Trophoblast cell (in vitro differentiated cells and primary cell): ENCODE results near the gene DIAPH1.
A peak's percentile ranks its signal among the peaks of the same experiment; 100 is the strongest.

Experiments used
- DNase-seq, 2 donors: peaks; one replicate each; pipeline ENCODE4 v3.0.0-alpha.2; 2016
- H2AFZ ChIP-seq: 2 replicates; pipeline ENCODE4 v1.6.1; 2013; ENCODE audit warnings: low read length, moderate library complexity, mild to moderate bottlenecking; ENCODE audit not compliant: insufficient read depth, poor library complexity
- H2AK5ac ChIP-seq: 2 replicates; pipeline ENCODE4 v1.6.1; 2013; ENCODE audit warnings: mild to moderate bottlenecking, low read length
- H2BK120ac ChIP-seq: 2 replicates; pipeline ENCODE4 v1.6.1; 2013; ENCODE audit warnings: low read length, mild to moderate bottlenecking, moderate library complexity; ENCODE audit not compliant: insufficient read depth, poor library complexity
- H2BK12ac ChIP-seq: 2 replicates; pipeline ENCODE4 v1.6.1; 2013; ENCODE audit warnings: mild to moderate bottlenecking, low read length, moderate library complexity
- H2BK5ac ChIP-seq: 2 replicates; pipeline ENCODE4 v1.6.1; 2013; ENCODE audit warnings: low read length, low read depth, moderate library complexity, mild to moderate bottlenecking; ENCODE audit not compliant: poor library complexity
- H3K14ac ChIP-seq: 2 replicates; pipeline ENCODE4 v1.6.1; 2013; ENCODE audit warnings: mild to moderate bottlenecking, low read length
- H3K18ac ChIP-seq: 2 replicates; pipeline ENCODE4 v1.6.1; 2013; ENCODE audit warnings: mild to moderate bottlenecking, low read length
- H3K23ac ChIP-seq: 2 replicates; pipeline ENCODE4 v1.6.1; 2013; ENCODE audit warnings: low read length
- H3K27ac ChIP-seq: 2 replicates; pipeline ENCODE4 v1.5.1; 2013; ENCODE audit warnings: low read depth, mild to moderate bottlenecking, inconsistent platforms, low read length, moderate library complexity
- H3K27me3 ChIP-seq: 2 replicates; pipeline ENCODE4 v1.6.1; 2013; ENCODE audit warnings: inconsistent platforms, mild to moderate bottlenecking, low read length, moderate library complexity; ENCODE audit not compliant: insufficient read depth
- H3K36me3 ChIP-seq, 2 experiments: 1 replicate in 1 of 2; 2 replicates in 1 of 2; pipeline ENCODE4 v1.6.1; 2013; ENCODE audit warnings: low read length in 2 of 2, mild to moderate bottlenecking in 2 of 2, moderate library complexity in 1 of 2; ENCODE audit not compliant: insufficient read depth in 2 of 2, control insufficient read depth in 1 of 2
- H3K4ac ChIP-seq: 2 replicates; pipeline ENCODE4 v1.6.1; 2013; ENCODE audit warnings: low read depth, mild to moderate bottlenecking, low read length, moderate library complexity
- H3K4me1 ChIP-seq, 2 experiments: 1 replicate in 1 of 2; 2 replicates in 1 of 2; pipeline ENCODE4 v1.6.1; 2013; ENCODE audit warnings: low read length in 2 of 2, mild to moderate bottlenecking in 2 of 2, moderate library complexity in 1 of 2; ENCODE audit not compliant: insufficient read depth in 2 of 2, control insufficient read depth in 1 of 2
- H3K4me2 ChIP-seq: 2 replicates; pipeline ENCODE4 v1.6.1; 2013; ENCODE audit warnings: inconsistent platforms, mild to moderate bottlenecking, low read length, moderate library complexity
- H3K4me3 ChIP-seq: 2 replicates; pipeline ENCODE4 v1.5.1; 2013; ENCODE audit warnings: mild to moderate bottlenecking, low read depth, low read length, inconsistent platforms
- H3K79me1 ChIP-seq: one replicate; pipeline ENCODE4 v1.6.1; 2013; ENCODE audit warnings: low read length
- H3K79me2 ChIP-seq: 2 replicates; pipeline ENCODE4 v1.6.1; 2013; ENCODE audit warnings: low read length, mild to moderate bottlenecking; ENCODE audit not compliant: control insufficient read depth, insufficient read depth, poor library complexity
- H3K9ac ChIP-seq: 2 replicates; pipeline ENCODE4 v1.6.1; 2013; ENCODE audit warnings: mild to moderate bottlenecking, low read length
- H3K9me3 ChIP-seq: 2 replicates; pipeline ENCODE4 v1.6.1; 2013; ENCODE audit warnings: low read depth, mild to moderate bottlenecking, control low read depth, inconsistent platforms, low read length; ENCODE audit not compliant: insufficient read depth
- H4K12ac ChIP-seq: 2 replicates; pipeline ENCODE4 v1.6.1; 2013; ENCODE audit warnings: low read depth, mild to moderate bottlenecking, low read length, moderate library complexity
- H4K8ac ChIP-seq: 2 replicates; pipeline ENCODE4 v1.6.1; 2013; ENCODE audit warnings: low read depth, mild to moderate bottlenecking, low read length, moderate library complexity
- H4K91ac ChIP-seq: one replicate; pipeline ENCODE4 v1.6.1; 2013; ENCODE audit warnings: low read depth, mild to moderate bottlenecking, low read length, moderate library complexity
- WGBS: extraction: QIAGEN DNeasy Blood & Tissue Kit; methylation state at CpG from one replicate; pipeline ENCODE4 v1.1.7; 2013; ENCODE audit warnings: missing lambda C conversion rate; ENCODE audit not compliant: insufficient read length, insufficient coverage; ENCODE audit errors: extremely low coverage; 5-methylcytosine and 5-hydroxymethylcytosine counted together

The DIAPH1 gene

DNA sequence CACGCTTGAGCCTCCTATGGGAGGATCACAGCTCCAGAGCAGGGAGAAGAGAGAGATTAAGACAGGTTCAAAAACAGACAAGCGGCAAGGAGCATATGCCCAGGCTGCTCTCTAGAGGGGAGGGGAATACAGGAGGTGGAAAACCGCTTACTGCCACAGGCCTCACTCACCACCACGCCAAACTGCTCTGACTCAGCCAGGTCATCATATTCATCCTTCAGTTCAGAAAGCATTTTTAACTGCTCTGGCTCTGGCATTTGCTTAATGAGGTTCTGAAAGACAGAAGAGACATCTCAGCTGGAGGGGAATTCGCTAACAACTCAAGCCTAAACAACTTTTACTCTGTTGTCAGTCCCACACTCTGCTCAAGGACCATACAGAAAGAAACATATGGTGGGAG, 89.8 kb downstream of the DIAPH1 start:
- H2BK5ac ChIP-seq = peak overlapping the region; percentile 7
- no peaks in the 10 kb centered on the region for H3K27me3 ChIP-seq
- no peak overlapping the region for H4K91ac ChIP-seq
- H3K4ac ChIP-seq = no peak overlapping the region
- peaks cover 9% of the 10 kb centered on the region for H3K79me1 ChIP-seq
- no peak overlapping the region for H3K4me3 ChIP-seq
- H3K14ac ChIP-seq = no peak overlapping the region
- DNase-seq = no peak
- no peak overlapping the region for H3K4me2 ChIP-seq
- no peak overlapping the region for H3K23ac ChIP-seq
- no CpG with 5 or more reads among the region's 5 CpGs for WGBS
- H3K9ac ChIP-seq = no peak overlapping the region
- no peak overlapping the region for H4K12ac ChIP-seq
- H3K79me2 ChIP-seq = peaks cover 1% of the 10 kb centered on the region
- no peak overlapping the region for H2BK120ac ChIP-seq
- H3K18ac ChIP-seq = no peak overlapping the region
- no peak overlapping the region for H2BK12ac ChIP-seq
- H4K8ac ChIP-seq = no peak overlapping the region
- H3K36me3 ChIP-seq = peaks cover 35 to 40% of the 10 kb centered on the region in 2 experiments
- no peak overlapping the region for H2AFZ ChIP-seq
- peaks cover 6 to 11% of the 10 kb centered on the region in 2 experiments for H3K4me1 ChIP-seq
- no peak overlapping the region for H2AK5ac ChIP-seq
- no peaks in the 10 kb centered on the region for H3K9me3 ChIP-seq
- H3K27ac ChIP-seq = no peak overlapping the region

DNA sequence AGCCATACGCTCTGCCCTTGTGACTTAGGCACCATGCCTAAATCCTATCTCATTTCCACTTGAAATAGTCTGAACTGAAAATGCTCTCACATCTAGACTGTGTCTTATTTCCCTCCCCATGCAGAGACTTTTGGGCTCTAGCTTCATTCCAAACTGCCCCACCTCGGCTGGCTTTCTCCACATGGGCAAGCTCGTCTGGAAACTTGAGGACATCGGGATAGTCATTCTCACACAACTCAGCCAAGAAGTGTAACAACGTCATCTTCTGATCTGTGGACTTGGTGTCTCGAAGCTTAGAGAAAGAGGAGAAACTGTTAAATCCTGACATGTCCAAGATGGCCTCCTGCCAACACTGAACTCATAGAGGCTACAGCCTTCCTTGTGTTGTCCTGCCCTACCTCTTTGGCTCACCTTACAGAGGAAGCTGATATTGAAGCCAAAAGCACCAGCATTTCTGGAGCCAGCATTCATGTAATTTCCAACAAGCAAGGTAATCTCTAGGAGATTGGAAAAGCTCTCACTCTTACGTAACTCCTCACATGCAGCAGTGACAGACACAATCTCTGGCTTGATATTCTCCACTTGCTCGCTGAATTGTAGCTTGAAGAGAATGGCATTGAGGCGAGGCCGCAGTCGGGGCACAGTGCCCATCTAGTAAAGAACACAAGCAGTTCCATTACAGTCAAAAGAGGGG, 90.4 kb downstream of the DIAPH1 start:
- peak overlapping the region; percentile 7 for H2BK5ac ChIP-seq
- H3K4me1 ChIP-seq = peaks cover 8 to 11% of the 10 kb centered on the region in 2 experiments
- no peak overlapping the region for H3K4ac ChIP-seq
- H4K12ac ChIP-seq = no peak overlapping the region
- no peak overlapping the region for H3K14ac ChIP-seq
- H3K4me2 ChIP-seq = no peak overlapping the region
- H2AK5ac ChIP-seq = no peak overlapping the region
- H3K18ac ChIP-seq = no peak overlapping the region
- no peak for DNase-seq
- H3K9me3 ChIP-seq = no peaks in the 10 kb centered on the region
- no peaks in the 10 kb centered on the region for H3K27me3 ChIP-seq
- H3K27ac ChIP-seq = no peak overlapping the region
- H2BK120ac ChIP-seq = no peak overlapping the region
- H3K79me1 ChIP-seq = peaks cover 13% of the 10 kb centered on the region
- H4K91ac ChIP-seq = peak overlapping the region; percentile 26
- H3K36me3 ChIP-seq = peaks cover 33 to 39% of the 10 kb centered on the region in 2 experiments
- no CpG with 5 or more reads among the region's 11 CpGs for WGBS
- H2BK12ac ChIP-seq = no peak overlapping the region
- H3K4me3 ChIP-seq = no peak overlapping the region
- no peak overlapping the region for H4K8ac ChIP-seq
- no peak overlapping the region for H3K9ac ChIP-seq
- no peak overlapping the region for H3K23ac ChIP-seq
- H2AFZ ChIP-seq = no peak overlapping the region
- H3K79me2 ChIP-seq = peaks cover 2% of the 10 kb centered on the region

DNA sequence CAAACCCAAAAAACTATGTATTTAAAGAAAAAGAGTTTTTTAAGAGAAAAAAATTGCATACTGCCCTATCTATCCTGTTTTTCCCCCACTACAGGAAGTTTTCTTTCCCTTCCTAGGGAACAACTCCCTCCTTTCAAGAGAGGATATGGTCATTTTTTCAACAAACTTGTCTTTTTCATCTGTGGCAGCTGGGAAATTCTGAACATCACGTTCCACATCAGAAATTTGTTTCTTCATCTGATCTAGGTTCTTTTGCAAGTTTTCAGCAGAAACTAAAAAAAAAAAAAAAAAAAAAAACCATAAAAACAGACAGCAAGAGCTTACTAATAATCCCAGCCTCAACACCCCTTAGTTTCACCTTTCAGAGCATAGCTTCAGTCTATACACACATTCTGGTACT, 91.4 kb downstream of the DIAPH1 start:
- Histone ChIP-seq H3K36me3 (peaks cover 32 to 42% of the 10 kb centered on the region in 2 experiments), H3K4me1 (peaks cover 11 to 16% of the 10 kb centered on the region in 2 experiments), H3K4ac (no peak overlapping the region), H3K79me1 (peaks cover 16% of the 10 kb centered on the region), H2AFZ (no peak overlapping the region), H4K91ac (no peak overlapping the region), H3K4me2 (no peak overlapping the region), H3K27ac (no peak overlapping the region), H3K23ac (no peak overlapping the region), H3K79me2 (peaks cover 2% of the 10 kb centered on the region), H3K4me3 (no peak overlapping the region), H4K8ac (no peak overlapping the region), H2BK5ac (no peak overlapping the region), H2BK120ac (no peak overlapping the region), H3K14ac (no peak overlapping the region), H3K27me3 (no peaks in the 10 kb centered on the region), H3K9me3 (no peaks in the 10 kb centered on the region), H2AK5ac (no peak overlapping the region), H2BK12ac (no peak overlapping the region), H4K12ac (no peak overlapping the region), H3K18ac (no peak overlapping the region), H3K9ac (no peak overlapping the region)
- no peak for DNase-seq
- no CpG with 5 or more reads among the region's 1 CpG for WGBS

DNA sequence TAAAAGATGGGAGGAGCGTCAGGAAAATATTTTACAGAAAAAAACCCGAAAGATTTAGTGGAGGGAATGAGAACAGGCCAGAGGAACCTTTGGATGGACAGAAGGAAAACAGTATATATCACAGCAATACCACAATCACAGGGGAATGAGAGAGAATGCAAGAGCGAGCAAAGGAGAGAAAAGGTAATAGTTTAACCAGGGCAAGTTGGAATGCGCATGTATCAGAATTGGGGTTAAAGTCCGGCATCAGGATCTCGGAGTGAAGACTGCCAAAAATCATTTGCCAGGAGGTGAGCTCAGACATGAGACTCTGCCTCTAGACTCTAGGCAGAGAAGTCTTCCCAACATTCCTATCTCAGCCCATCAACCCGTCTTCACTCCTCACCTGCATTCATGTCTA, 93.1 kb downstream of the DIAPH1 start:
- no peaks in the 10 kb centered on the region for H3K27me3 ChIP-seq
- H2AFZ ChIP-seq = no peak overlapping the region
- no peak overlapping the region for H3K23ac ChIP-seq
- H3K27ac ChIP-seq = peak overlapping the region; percentile 58
- H3K4me2 ChIP-seq = no peak overlapping the region
- H2BK12ac ChIP-seq = peak overlapping the region; percentile 33
- no peak overlapping the region for H3K14ac ChIP-seq
- no peak overlapping the region for H4K12ac ChIP-seq
- H3K9ac ChIP-seq = no peak overlapping the region
- H3K18ac ChIP-seq = no peak overlapping the region
- H3K79me1 ChIP-seq = peaks cover 20% of the 10 kb centered on the region
- no peak overlapping the region for H3K4ac ChIP-seq
- H2AK5ac ChIP-seq = no peak overlapping the region
- H4K8ac ChIP-seq = no peak overlapping the region
- H2BK120ac ChIP-seq = no peak overlapping the region
- H3K4me1 ChIP-seq = peaks cover 12 to 21% of the 10 kb centered on the region in 2 experiments
- peaks cover 2% of the 10 kb centered on the region for H3K79me2 ChIP-seq
- peak overlapping the region; percentile 69 for H2BK5ac ChIP-seq
- no CpG with 5 or more reads among the region's 7 CpGs for WGBS
- H3K9me3 ChIP-seq = no peaks in the 10 kb centered on the region
- peak overlapping the region; percentile 50 for H4K91ac ChIP-seq
- peaks cover 29 to 40% of the 10 kb centered on the region in 2 experiments for H3K36me3 ChIP-seq
- H3K4me3 ChIP-seq = no peak overlapping the region
- no peak for DNase-seq
